ENCODE data around the gene PDE8B.

- TF ChIP-seq, protein P1, sequence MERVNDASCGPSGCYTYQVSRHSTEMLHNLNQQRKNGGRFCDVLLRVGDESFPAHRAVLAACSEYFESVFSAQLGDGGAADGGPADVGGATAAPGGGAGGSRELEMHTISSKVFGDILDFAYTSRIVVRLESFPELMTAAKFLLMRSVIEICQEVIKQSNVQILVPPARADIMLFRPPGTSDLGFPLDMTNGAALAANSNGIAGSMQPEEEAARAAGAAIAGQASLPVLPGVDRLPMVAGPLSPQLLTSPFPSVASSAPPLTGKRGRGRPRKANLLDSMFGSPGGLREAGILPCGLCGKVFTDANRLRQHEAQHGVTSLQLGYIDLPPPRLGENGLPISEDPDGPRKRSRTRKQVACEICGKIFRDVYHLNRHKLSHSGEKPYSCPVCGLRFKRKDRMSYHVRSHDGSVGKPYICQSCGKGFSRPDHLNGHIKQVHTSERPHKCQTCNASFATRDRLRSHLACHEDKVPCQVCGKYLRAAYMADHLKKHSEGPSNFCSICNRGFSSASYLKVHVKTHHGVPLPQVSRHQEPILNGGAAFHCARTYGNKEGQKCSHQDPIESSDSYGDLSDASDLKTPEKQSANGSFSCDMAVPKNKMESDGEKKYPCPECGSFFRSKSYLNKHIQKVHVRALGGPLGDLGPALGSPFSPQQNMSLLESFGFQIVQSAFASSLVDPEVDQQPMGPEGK (CRISPR knock-in tag; IDR thresholded peaks at IDR 0.05; ENCODE audit: borderline replicate concordance): no peak
- no peak for TF ChIP-seq BACH2 (CRISPR knock-in tag; IDR thresholded peaks at IDR 0.05; ENCODE audit: borderline replicate concordance)
- no peak for TF ChIP-seq ZFP3 (CRISPR knock-in tag; IDR thresholded peaks at IDR 0.05)
These were observed 101.9 kb downstream of the PDE8B start for GRCh38 chr5:77312413-77312812.
